Muscle of leg (tissue), 11 donors: Measurements from ENCODE around the gene PDGFA. TPM values are rescaled to one million over a fixed set of nuclear protein-coding genes. Genes with fewer than 3 reads are reported as not detected.

Source experiments
- DNase-seq: peaks from one replicate; pipeline ENCODE4 v3.0.0; 2013
- H3K27ac ChIP-seq: one replicate; pipeline ENCODE4 v1.5.1; 2013; ENCODE audit warnings: mild to moderate bottlenecking, low read length, control low read depth
- H3K27me3 ChIP-seq: one replicate; pipeline ENCODE4 v1.6.1; 2013; ENCODE audit warnings: low read length; ENCODE audit not compliant: control insufficient read depth, insufficient read depth
- H3K36me3 ChIP-seq: one replicate; pipeline ENCODE4 v1.6.1; 2013; ENCODE audit warnings: low read length; ENCODE audit not compliant: control insufficient read depth, insufficient read depth
- H3K4me1 ChIP-seq: one replicate; pipeline ENCODE4 v1.6.1; 2013; ENCODE audit warnings: low read length; ENCODE audit not compliant: control insufficient read depth, insufficient read depth
- H3K4me3 ChIP-seq: one replicate; pipeline ENCODE4 v1.5.1; 2013; ENCODE audit warnings: low read length, control low read depth
- H3K9me3 ChIP-seq: replicated peaks from 2 replicates; pipeline ENCODE4 v1.6.1; 2013; ENCODE audit warnings: low read depth, low read length; ENCODE audit not compliant: control insufficient read depth
- WGBS: methylation state at CpG from one replicate; pipeline ENCODE4 v1.1.5; 2013; ENCODE audit warnings: missing lambda C conversion rate; ENCODE audit not compliant: insufficient coverage; 5-methylcytosine and 5-hydroxymethylcytosine counted together
- polyA plus RNA-seq, 8 donors: library from polyadenylated mRNA; unstranded; fragments of 120-200 nt; gene quantifications; one replicate each; pipeline versions ENCODE4 v1.2.1 to v1.2.3, GENCODE V29; 2013; ENCODE audit warnings: inconsistent platforms in 1 of 8, low replicate concordance in 1 of 8; ENCODE audit not compliant: insufficient read length in 8 of 8, insufficient read depth in 1 of 8
- total RNA-seq: library from RNA; stranded (reverse); fragments of 120-200 nt; gene quantifications from one replicate; pipeline ENCODE4 v1.2.4, GENCODE V29; 2013

The PDGFA gene
- total and polyA plus RNA-seq, 9 donors, result 26.1 to 51.6 (median 40.8) TPM

DNA sequence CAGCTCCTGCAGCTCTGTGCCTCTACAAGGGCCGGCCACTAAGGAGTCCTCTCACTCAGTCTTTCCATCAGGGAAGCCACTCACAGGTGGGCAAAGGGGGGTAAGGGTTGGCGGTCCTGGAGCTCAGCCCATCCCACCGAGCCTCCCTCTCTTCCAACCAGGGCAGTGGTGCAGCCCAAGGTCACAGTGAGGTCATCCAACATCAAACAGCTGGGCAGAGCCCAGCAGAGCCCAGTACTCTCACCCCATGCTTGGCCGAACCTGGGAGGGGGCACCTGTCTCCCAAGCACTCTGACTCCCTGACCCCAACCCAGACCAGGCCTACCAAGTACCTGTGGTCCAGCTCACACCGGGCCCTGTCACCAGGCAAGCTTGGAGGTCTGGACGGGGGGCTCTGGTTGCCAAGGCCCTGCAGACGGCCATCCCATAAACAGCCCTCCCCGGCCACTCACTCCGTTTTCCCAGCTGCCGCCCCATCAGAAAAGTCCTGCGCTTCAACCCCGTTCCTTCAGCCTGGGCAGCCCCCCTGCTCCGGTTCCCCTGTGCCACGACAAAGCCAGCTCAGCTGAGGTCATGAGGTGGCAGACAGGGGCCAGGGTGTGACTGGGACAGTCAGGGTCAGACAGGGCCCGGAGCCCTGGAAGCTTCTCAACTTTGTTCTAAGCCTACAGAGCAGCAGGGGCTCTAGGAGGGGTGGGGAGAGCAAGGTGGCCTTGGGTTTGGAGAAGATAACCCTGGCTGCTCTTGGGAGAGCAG lies 27.5 kb downstream of the PDGFA start:
- peaks cover 8% of the 10 kb centered on the region for H3K36me3 ChIP-seq
- no peak overlapping the region for H3K27ac ChIP-seq
- peaks cover 39% of the 10 kb centered on the region for H3K4me1 ChIP-seq
- H3K9me3 ChIP-seq, result no peaks in the 10 kb centered on the region
- H3K27me3 ChIP-seq, result no peaks in the 10 kb centered on the region
- 54% methylated on average over 13 of the region's 15 CpGs for WGBS
- DNase-seq, result no peak
- H3K4me3 ChIP-seq, result no peak overlapping the region

DNA sequence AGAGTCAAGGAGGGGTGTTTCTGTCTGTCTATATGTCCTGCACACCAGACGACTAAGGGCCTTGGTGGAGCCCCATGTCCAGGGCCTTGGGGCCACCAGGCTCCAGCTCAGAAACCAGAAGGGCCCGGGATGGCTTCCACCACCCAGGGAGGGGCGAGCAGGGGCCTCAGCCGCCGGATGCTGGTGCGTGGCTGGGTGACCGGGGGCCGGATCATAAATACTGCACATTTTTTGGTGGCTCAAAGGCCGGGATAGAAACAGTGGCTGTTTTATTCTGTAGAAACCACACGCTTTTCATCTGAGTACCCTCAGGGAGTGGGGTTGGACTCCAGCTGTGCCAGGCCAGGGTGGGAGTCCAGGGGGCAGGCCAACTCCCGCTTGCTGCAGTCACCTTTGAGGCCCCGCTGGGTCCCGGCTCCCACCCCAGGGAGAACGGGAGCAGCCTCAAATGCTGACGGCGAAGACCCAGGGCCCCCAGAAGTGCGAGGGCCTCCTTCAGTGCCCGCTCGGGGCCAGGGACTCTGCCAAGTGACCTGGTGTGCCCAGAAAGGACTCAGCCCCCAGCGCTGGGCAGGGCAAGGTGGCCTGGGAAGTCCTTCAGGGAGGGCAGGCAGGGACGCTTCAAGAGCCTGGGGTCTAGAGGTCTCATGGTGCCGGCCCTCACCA lies 28.2 kb downstream of the PDGFA start:
- no peaks in the 10 kb centered on the region for H3K9me3 ChIP-seq

DNA sequence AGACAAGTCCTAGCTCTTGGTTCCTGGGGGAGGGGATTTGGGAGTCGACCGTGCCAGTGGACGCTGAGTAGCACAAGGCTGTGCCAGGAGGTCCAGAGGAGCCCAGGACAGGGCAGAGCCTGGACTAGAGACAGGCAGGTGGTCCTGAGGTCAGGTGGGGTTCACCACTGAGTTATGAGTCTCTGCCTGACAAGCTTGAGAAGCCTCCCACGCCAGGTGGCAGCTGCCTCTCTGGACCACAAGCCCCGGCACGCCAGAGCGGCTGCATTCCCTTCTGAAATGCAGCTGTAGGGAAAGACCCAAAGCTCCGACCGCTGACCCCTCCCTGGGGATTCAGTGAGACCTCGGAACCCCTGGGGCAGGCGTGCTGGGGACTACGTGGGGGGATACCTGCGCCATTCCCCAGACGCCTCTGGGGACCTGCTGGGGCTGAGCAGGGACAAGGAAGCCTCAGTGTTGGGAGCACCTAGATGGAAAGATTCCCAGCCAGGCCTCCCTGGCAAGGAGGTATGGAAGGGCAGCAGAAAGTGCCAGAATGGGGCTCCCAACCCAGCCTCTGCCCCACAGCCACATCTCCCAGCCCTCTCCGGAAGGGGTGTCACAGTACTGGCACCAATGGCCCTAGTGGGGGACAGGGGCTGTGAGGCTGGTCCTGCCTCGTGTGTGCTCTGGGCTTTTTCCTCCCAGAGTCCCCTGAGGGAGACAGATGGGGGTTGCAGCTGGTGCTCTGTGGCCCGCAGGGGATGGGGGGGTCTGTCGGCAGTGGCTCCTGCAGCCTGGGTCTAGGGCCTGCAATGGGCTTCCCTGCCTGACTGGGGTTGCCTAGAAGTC lies 29.0 kb downstream of the PDGFA start:
- DNase-seq, result peak; percentile 48
- H3K9me3 ChIP-seq, result no peaks in the 10 kb centered on the region
- H3K4me3 ChIP-seq, result no peak overlapping the region
- WGBS, result 66% methylated on average over 17 of the region's 18 CpGs
- H3K4me1 ChIP-seq, result peaks cover 35% of the 10 kb centered on the region
- peaks cover 2% of the 10 kb centered on the region for H3K36me3 ChIP-seq
- peaks cover 7% of the 10 kb centered on the region for H3K27me3 ChIP-seq
- H3K27ac ChIP-seq, result no peak overlapping the region

More for the DNA sequence above, 28.2 kb downstream of the PDGFA start:
- Histone ChIP-seq H3K27ac (no peak overlapping the region), H3K4me1 (peaks cover 34% of the 10 kb centered on the region), H3K36me3 (peaks cover 2% of the 10 kb centered on the region), H3K4me3 (no peak overlapping the region), H3K27me3 (no peaks in the 10 kb centered on the region)
- 67% methylated on average over 22 of the region's 22 CpGs for WGBS
- DNase-seq, result no peak

DNA sequence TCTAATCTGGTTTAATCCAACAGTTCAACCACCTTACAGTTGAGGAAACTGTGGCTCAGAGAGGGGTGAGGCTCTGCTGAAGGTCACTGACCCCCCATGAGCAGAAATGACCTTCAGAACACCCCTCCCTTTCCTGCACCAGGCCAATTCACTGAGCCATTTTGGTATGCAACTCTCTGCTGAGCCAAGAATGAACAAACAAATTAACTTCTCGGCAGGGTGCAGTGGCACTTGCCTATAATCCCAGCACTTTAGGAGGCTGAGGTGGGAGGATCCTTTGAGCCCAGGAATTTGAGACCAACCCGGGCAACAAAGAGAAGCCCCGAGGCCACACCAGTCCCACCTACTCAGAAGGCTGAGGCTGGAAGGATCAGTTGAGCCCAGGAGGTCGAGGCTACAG lies 29.8 kb downstream of the PDGFA start:
- WGBS, result 60% methylated on average over 2 of the region's 4 CpGs
- peaks cover 10% of the 10 kb centered on the region for H3K27me3 ChIP-seq
- H3K4me1 ChIP-seq, result peaks cover 43% of the 10 kb centered on the region
- H3K27ac ChIP-seq, result no peak overlapping the region
- DNase-seq, result no peak
- no peaks in the 10 kb centered on the region for H3K36me3 ChIP-seq
- no peak overlapping the region for H3K4me3 ChIP-seq
- no peaks in the 10 kb centered on the region for H3K9me3 ChIP-seq

DNA sequence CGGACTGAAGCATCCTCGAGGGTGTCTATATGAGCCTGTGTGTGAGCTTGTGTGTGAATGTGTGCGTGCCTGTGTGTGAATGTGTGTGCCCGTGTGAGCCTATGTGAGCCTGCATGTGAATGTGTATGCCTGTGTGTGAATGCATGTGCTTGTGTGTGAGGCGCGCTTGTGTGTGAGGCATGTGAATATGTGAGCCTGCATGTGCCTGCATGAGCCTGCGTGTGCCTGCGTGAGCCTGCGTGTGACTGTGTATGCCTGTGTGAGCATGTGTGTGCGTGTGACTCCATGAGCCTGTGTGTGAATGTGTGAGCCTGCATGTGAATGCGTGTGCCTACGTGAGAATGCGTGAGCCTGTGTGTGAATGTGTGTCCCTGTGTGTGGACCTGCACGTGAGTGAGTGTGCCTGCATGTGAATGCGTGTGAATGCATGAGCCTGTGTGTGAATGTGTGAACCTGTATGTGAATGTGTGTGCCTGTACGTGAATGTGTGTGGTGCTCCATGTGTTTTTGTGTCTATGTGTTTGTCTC lies 33.4 kb downstream of the PDGFA start:
- no peaks in the 10 kb centered on the region for H3K9me3 ChIP-seq
- WGBS, result 85% methylated on average over 15 of the region's 16 CpGs
- no peak for DNase-seq
- H3K36me3 ChIP-seq, result no peaks in the 10 kb centered on the region
- peaks cover 37% of the 10 kb centered on the region for H3K4me1 ChIP-seq
- peaks cover 14% of the 10 kb centered on the region for H3K27me3 ChIP-seq
- no peak overlapping the region for H3K4me3 ChIP-seq
- no peak overlapping the region for H3K27ac ChIP-seq

DNA sequence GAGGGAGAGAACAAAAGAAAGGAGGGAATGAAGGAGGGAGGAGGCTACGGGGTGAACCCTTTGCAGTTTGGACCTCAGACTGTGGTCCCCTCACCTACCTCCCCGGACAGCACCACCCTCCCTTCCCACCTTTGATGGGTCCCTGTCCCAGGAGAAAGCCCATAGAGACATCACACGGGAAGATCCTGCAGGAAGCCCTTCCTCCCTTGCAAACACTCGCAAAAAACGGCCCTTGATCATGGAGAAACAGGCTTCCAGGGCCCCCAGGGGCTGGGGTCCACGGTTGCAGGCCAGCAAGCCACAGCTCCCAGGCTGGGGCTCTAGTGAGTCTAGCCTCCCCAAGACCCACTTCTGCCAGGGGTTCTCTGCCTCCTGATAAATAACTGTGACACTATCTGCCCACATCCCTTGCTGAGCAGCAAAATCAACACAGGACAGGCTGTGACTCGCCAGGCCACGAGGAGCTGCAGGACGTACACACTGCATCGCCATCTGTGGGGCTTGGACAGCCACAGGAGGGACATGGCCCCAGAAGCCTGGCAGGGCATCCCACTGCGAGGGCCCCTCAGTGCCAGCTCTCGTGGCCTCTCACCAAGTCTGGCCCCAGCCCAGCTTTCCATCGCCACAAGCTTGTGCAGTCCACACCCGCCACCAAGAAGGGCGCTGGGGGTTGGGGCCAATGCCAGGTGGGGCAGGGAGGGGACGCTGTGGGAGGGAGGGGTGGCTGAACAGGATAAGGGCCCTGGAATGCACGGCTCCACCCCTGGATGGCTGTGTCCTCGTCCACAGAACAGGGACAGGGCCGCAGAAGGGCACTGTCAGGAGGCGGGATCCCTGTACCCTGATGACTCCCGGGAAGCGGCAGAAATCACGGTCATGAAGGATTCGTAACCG lies 34.2 kb downstream of the PDGFA start:
- Histone ChIP-seq H3K9me3 (no peaks in the 10 kb centered on the region), H3K4me1 (peaks cover 36% of the 10 kb centered on the region), H3K36me3 (no peaks in the 10 kb centered on the region), H3K4me3 (no peak overlapping the region), H3K27ac (no peak overlapping the region), H3K27me3 (peaks cover 21% of the 10 kb centered on the region)
- no peak for DNase-seq
- WGBS, result 49% methylated on average over 22 of the region's 25 CpGs

DNA sequence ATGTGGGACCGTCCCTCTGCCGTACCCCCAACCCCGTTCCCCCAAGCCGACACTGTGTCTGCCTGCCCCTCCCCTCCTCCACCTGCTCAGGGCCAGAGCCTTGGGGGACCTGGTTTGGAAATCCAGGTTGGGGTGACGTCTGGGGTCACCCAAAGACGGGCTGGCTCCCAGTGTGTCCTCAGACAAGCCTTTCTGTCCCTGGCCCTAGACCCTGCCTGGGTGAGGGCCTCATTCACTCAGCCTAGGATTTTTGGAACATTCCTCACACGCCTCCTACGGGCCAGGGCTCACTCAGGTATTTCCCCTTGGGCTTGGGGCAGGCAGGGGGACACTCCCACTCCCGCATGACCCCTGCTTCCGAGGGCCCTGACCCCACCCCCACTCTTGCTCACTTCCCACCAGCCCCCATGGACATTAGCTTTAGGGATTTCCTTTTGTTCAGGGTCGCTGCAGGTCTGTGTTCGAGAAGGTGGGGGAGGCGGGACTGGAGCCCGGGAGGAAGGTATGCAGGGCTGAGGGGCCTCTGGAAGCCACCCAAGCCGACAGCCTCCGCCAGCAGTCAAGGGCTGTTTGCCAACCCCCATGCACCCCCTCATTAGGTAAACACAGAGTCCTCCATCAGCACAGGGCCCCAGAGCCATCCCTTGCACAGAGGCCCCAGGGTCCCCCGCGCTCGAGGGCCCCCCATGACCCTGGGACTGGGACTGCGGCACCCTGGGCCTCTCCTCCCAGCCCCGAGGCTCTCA lies 35.1 kb downstream of the PDGFA start:
- Histone ChIP-seq H3K27me3 (peaks cover 30% of the 10 kb centered on the region), H3K36me3 (no peaks in the 10 kb centered on the region), H3K9me3 (no peaks in the 10 kb centered on the region), H3K27ac (no peak overlapping the region), H3K4me3 (no peak overlapping the region), H3K4me1 (peaks cover 30% of the 10 kb centered on the region)
- no peak for DNase-seq
- WGBS, result 60% methylated on average over 14 of the region's 21 CpGs

DNA sequence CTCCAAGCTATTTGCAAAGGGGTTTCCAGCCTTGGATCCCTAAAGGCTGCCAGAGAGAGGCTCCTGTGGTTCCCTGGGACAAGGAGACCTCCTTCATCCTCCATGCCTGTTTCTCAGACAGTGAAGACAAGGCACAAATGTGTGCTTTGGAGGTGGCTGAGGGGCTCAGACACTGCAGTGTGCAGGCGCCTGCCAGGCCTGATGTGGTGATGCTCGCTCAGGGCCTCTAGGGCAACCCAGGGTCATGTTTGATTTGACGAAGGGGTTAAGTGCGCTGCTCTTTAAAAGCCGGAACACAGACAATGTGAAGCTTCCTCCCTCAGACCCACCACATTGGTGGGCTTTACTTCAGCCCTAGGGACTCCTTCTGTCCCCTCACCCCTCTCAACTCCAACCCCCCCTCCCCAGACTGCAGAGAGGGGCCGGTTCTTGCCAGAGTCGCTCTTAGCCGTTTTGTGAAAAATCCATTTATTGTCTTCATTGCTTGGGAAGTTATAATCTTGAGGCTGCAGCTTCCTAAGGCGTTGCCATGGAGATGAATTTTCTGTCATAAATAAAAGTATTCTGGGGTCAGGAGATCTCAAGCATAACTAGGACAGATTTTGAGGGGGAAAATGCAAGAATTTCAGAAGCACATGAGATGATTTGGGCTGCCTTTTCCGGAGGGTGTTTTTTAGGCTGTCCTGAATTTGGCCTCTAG lies 35.8 kb downstream of the PDGFA start:
- Histone ChIP-seq H3K4me1 (peaks cover 30% of the 10 kb centered on the region), H3K27me3 (peaks cover 34% of the 10 kb centered on the region), H3K9me3 (no peaks in the 10 kb centered on the region), H3K4me3 (no peak overlapping the region), H3K27ac (no peak overlapping the region), H3K36me3 (no peaks in the 10 kb centered on the region)
- DNase-seq, result peak; percentile 36
- WGBS, result 62% methylated on average over 4 of the region's 10 CpGs
